HG03196 (cell line): Measurements from ENCODE around the gene HELZ.

Source experiments
- ATAC-seq: cut with Tn5 transposase; IDR thresholded peaks from one replicate; pipeline ENCODE4 v1.9.1; 2021; ENCODE audit not compliant: unreplicated experiment

Gene HELZ

DNA sequence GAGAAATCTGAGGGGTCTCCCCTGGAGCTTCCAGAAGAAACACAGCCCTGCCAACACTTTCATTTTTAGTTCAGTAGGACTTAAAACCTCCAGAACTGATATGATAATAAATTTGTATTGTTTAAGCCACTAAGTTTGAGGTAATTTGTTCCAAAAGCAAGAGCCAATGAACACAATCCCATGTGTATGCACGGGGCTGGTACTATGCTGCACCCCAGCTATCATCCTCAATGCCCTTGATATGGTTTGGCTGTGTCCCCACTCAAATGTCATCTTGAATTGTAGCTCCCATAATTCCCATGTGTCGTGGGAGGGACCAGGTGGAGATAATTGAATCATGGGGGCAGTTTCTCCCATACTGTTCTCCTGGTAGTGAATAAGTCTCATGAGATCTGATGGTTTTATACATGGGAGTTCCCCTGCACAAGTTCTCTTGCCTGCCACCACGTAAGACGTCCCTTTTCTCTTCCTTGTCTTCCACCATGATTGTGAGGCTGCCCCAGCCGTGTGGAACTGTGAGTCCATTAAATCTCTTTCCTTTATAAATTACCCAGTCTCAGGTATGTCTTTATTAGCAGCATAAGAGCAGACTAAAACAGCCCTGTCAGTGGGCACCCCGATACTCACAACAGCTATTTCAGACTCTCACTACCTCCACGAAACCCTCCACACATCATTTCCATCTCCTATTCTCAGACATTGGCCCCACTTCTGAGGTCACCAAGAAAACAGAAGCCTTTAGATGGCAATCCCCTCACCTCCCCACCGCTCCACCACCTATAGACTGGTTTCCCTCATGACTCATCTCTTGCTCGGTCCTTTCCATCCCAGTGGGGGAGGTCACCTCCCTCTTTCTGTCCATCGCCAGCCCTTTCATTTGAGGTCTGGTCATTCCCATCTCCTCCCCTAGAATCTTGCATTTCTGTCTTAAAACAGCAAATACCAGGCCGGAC, 209.6 kb downstream of the HELZ start:
- no peak for ATAC-seq

- no peak for ATAC-seq
Measured at GRCh38 chr17:67033613-67034012, 211.4 kb downstream of the HELZ start.

GRCh38 chr17:67032985-67033384, 212.0 kb downstream of the HELZ start:
- no peak for ATAC-seq

GRCh38 chr17:67032382-67032781, 212.6 kb downstream of the HELZ start:
- no peak for ATAC-seq

DNA sequence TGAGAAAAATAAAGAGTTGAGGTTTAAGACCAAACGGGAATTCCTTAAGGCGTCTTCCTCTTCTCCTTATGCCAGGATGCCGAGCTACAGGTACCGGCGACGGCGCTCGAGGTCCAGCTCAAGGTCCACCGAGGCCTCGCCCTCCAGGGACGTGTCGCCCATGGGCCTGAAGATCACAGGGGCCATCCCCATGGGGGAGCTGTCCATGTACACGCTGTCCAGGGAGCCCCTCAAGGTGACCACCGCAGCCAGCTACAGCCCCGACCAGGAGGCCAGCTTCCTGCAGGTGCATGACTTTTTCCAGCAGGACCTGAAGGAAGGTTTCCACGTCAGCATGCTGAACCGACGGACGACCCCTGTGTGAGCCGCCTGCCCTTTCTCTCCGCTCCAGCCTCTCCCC, 214.4 kb downstream of the HELZ start:
- ATAC-seq: no peak

GRCh38 chr17:67027031-67027628, 217.9 kb downstream of the HELZ start:
- no peak for ATAC-seq

- no peak for ATAC-seq
Measured at GRCh38 chr17:67026341-67026740, 218.7 kb downstream of the HELZ start.

DNA sequence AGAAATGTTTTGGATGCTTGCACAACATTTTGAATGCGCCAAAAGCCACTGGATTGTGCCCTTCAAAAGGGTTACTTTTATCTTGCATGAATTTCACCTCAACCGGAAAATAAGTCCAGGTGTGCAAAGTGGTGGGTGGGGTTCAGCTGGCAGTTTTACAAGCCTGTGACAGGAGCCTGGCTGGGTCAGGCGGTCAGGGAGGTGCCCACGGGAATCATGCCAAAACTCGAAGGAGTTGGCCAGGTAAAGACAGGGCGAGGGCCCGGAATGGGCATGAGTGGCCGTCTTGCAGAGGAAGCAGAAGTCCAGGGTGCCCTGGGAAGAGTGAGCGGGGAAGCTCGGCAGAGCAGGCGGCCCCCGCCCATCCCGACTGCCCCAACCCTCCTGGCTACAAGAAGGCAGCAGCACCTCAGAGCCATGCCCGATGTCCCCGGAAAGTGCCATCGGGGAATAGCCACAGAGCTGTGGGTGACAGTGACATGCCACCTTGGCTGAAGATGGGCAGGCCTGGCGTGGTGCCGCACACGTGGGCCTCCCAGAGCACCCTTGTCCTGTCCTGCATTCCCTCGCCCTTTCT, 219.7 kb downstream of the HELZ start:
- ATAC-seq: no peak

GRCh38 chr17:67024736-67025135, 220.3 kb downstream of the HELZ start:
- no peak for ATAC-seq

DNA sequence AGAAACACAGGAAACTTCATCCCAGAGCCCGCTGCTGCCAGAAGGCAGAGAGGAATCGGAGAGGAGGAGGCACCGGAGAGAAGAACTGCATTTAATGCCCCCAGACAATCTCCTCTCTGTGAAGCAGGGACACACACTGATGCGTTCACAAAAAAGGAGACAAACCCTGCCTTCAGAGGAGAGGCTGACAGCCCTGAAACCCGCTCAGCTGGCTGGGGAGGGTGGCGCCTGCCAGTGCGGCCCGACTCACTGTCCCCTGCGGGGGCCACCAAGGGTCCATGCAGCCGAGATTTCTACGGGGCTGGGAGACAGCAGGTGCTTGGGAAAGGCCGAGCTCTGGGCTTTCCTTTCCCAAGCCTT, 222.6 kb downstream of the HELZ start:
- ATAC-seq: no peak

- no peak for ATAC-seq
Measured at GRCh38 chr17:67021743-67022450, 223.1 kb downstream of the HELZ start.

DNA sequence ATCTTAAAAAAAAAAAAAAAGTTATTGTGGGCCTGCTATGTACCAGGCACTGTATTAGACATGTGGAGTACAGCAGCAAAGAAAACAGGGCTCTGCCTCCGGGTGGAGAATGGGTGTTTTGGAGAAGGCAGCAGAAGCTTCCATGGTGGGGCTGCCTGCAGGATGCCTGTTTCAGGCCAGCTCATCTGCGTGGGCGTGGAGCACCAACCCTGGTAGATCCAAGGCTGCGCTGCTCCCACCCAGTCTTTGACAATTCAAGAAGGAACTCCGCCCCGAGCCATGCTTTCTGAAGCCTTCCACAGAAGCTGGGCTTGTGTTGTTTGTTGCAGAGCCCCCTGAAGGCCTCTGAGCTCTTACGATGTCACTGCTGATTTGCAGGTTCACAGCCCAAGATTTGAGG, 223.8 kb downstream of the HELZ start:
- no peak for ATAC-seq
